Muscle layer of colon (tissue), 2 donors: ENCODE data around the gene ZCWPW1.
"Not testable (repeated sequence)": the region's sequence is repeated elsewhere in the genome, so short reads cannot be mapped to it uniquely, and the experiment has no call there.

ENCODE experiments used
- H3K27ac ChIP-seq: one replicate; pipeline ENCODE4 v1.7.0; 2013; ENCODE audit warnings: low read depth, mild to moderate bottlenecking, low read length, moderate library complexity
- H3K27me3 ChIP-seq, 2 donors: one replicate each; pipeline ENCODE4 v1.7.0; 2013; ENCODE audit warnings: low read length in 2 of 2, mild to moderate bottlenecking in 2 of 2; ENCODE audit not compliant: insufficient read depth in 2 of 2, control insufficient read depth in 1 of 2
- H3K36me3 ChIP-seq: one replicate; pipeline ENCODE4 v1.7.0; 2013; ENCODE audit warnings: mild to moderate bottlenecking, low read length; ENCODE audit not compliant: insufficient read depth
- H3K4me1 ChIP-seq: one replicate; pipeline ENCODE4 v1.7.0; 2013; ENCODE audit warnings: mild to moderate bottlenecking, low read length; ENCODE audit not compliant: insufficient read depth
- H3K4me3 ChIP-seq, 2 donors: one replicate each; pipeline ENCODE4 v1.7.0; 2013; ENCODE audit warnings: low read length in 2 of 2, low read depth in 1 of 2, mild to moderate bottlenecking in 1 of 2, moderate library complexity in 1 of 2
- H3K9ac ChIP-seq: one replicate; pipeline ENCODE4 v1.7.0; 2013; ENCODE audit warnings: low read length
- H3K9me3 ChIP-seq: one replicate; pipeline ENCODE4 v1.7.0; 2013; ENCODE audit warnings: mild to moderate bottlenecking, low read length
- donor health status: abdominal sarcoma.
- donor health status: Adenocarcinoma of cecum.

The ZCWPW1 gene

GRCh38 chr7:100449190-100449795 is 20.8 kb upstream of the ZCWPW1 start:
- Histone ChIP-seq H3K4me3 (no peak overlapping the region), H3K27me3 (no peaks in the 10 kb centered on the region), H3K9me3 (no peaks in the 10 kb centered on the region), H3K27ac (no peak overlapping the region), H3K36me3 (no peaks in the 10 kb centered on the region), H3K9ac (no peak overlapping the region), H3K4me1 (no peaks in the 10 kb centered on the region)

DNA sequence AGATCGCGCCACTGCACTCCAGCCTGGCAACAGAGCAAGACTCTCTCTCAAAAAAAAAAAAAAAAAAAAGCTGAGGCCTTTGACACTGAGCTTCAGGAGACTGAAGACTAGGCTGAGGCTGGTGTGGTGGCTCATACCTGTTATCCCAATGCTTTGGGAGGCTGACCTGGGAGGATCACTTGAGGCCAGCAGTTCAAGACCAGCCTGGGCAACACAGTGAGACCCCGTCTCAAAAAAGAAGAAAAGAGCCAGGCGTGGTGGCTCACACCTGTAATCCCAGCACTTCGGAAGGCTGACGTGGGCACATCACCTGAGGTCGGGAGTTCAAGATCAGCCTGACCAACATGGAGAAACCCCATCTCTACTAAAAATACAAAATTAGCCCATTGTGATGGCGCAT is 18.9 kb upstream of the ZCWPW1 start:
- not testable (repeated sequence) for H3K9me3 ChIP-seq, H3K4me3 ChIP-seq, H3K36me3 ChIP-seq, H3K27ac ChIP-seq, H3K27me3 ChIP-seq, H3K4me1 ChIP-seq, H3K9ac ChIP-seq

DNA sequence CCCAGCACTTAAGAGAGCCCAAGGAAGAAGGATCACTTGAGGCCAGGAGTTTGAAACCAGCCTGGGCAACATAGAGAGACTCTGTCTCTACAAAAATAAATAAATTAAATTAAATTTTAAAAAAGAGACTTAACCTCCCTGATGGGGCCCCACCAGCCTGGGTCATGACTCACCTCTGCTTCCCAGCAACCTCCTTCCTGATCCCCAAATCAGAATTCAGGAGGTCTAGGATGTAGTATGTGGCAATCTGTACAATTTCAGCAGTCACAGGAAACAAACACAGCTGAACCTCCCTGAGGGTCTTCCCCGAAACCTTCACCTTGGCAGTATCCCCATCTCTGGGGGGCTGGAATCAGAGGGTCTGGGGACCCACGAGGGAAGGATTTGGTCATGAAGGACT is 17.5 kb upstream of the ZCWPW1 start:
- H3K9me3 ChIP-seq = no peaks in the 10 kb centered on the region
- no peaks in the 10 kb centered on the region for H3K4me1 ChIP-seq
- H3K9ac ChIP-seq = no peak overlapping the region
- no peak overlapping the region for H3K4me3 ChIP-seq
- no peaks in the 10 kb centered on the region for H3K27me3 ChIP-seq
- H3K27ac ChIP-seq = no peak overlapping the region
- no peaks in the 10 kb centered on the region for H3K36me3 ChIP-seq

DNA sequence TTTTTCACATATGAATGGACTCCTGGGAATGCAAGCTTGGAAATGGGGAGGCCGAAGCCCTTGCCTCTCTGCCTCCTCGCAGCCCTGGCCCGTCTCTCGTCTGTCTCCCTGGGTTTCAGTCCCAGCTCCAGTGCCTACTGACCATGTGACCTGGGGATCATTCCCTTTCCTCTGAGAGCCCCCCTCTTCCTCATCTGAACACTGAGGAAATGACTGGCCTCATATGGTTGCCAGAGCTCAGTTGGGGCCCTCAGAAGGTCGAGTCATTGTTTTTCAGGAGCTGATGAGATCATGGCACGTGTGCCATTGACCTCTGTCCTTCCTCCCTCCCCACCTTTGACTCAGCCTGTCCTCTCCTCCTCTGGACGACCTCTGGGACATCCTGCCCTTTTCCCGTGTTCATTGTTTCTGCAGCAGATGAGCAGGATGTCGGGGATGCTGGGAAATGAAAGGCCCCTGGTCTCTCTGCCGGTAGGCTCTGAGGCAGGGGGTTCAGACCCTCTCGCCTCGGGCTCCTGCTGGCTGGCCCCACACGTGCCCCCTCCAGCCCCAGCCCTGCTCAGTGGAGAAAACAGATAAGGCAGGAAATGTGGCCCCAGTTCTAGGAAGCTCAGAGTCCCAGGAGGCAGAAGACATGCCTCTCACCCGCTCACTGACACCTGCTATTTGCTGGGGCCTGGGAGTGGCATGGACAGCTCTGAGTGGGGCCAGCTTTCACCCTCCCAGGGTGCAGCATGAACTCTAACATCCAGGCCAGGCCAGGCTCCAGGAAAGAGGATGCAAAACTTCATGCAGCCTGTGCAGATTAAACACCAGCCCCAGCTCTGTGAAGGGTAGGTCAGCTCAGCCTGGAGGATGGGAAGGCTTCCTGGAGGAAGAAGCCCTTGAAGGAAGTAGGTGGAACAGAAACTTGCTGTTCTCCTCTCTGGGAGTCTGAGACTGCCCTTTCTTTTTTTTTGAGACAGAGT is 16.1 kb upstream of the ZCWPW1 start:
- Histone ChIP-seq H3K4me3 (no peak overlapping the region), H3K27ac (no peak overlapping the region), H3K27me3 (no peaks in the 10 kb centered on the region), H3K4me1 (no peaks in the 10 kb centered on the region), H3K9me3 (no peaks in the 10 kb centered on the region), H3K9ac (no peak overlapping the region), H3K36me3 (no peaks in the 10 kb centered on the region)

DNA sequence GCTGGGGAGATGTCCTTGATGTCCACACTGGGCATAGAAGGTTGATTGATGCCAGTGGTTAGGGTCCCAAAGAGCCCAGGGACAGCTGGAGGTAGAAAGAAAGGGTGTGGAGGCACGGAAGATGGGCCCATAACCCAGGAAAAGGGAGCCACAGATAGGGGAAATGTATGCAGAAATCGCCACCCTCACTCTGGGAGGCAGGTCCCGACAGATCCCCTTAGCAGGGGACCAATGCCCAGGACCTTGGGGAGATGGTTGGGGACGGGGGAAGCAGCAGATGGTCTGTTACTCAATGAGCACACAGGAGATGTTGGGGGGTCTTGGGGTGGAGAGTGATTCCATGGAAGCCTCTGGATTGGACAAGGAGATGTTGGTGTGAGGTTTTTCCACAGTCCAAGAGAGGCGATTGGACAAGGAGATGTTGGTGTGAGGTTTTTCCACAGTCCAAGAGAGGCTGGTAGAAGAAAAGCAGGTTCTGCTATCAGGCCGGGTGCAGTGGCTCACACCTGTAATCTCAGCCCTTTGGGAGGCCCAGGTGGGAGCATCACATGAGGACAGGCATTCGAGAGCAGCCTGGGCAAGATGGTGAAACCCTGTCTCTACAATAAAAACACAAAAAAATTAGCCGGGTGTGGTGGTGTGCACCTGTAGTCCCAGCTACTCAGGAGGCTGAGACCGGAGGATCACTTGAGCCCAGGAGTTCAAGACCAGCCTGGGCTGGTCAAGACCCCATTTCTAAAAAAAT is 14.8 kb upstream of the ZCWPW1 start:
- Histone ChIP-seq H3K4me3 (no peak overlapping the region), H3K27ac (no peak overlapping the region), H3K36me3 (no peaks in the 10 kb centered on the region), H3K9ac (no peak overlapping the region), H3K9me3 (no peaks in the 10 kb centered on the region), H3K27me3 (no peaks in the 10 kb centered on the region), H3K4me1 (no peaks in the 10 kb centered on the region)

GRCh38 chr7:100441641-100442535 is 13.4 kb upstream of the ZCWPW1 start:
- no peak overlapping the region for H3K4me3 ChIP-seq
- H3K9ac ChIP-seq = no peak overlapping the region
- no peak overlapping the region for H3K27ac ChIP-seq
- H3K4me1 ChIP-seq = no peaks in the 10 kb centered on the region
- H3K36me3 ChIP-seq = no peaks in the 10 kb centered on the region
- H3K9me3 ChIP-seq = no peaks in the 10 kb centered on the region
- no peaks in the 10 kb centered on the region for H3K27me3 ChIP-seq

GRCh38 chr7:100439244-100439643 is 10.7 kb upstream of the ZCWPW1 start:
- not testable (repeated sequence) for H3K27me3 ChIP-seq, H3K9ac ChIP-seq, H3K27ac ChIP-seq, H3K9me3 ChIP-seq, H3K36me3 ChIP-seq, H3K4me3 ChIP-seq
- H3K4me1 ChIP-seq = peaks cover 11% of the 10 kb centered on the region

DNA sequence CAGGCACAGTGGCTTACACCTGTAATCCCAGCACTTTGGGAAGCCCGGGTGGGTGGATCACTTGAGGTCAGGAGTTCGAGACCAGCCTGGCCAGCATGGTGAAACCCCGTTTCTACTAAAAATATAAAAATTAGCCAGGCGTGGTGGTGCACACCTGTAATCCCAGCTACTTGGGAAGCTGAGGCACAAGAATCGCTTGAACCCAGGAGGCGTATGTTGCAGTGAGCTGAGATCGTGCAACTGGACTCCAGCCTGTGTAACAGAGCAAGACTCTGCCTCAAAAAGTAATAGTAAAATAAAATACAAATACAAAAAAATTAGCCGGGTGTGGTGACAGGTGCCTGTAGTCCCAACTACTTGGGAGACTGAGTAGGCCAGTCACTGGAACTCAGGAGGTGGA is 10.2 kb upstream of the ZCWPW1 start:
- H3K27me3 ChIP-seq, H3K27ac ChIP-seq, H3K4me3 ChIP-seq: not testable (repeated sequence)

DNA sequence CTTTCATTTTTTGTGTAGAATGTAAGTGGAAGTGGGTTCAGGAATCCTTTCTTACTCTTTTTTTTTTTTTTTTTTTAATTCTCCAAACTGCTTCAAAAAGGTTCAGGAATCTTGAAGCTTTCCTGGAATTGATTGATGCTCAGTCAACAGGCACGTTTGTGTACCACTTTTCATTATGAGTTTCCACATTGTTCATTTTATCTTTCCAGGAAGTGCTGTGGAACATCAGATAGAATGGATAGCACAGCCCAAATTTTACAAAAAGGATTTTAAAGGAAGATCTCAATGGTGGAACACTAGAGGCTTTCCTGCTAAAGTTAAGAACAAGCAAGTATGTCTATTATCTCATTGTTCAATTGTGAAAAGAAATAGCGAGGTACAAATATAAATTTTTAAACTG is 9.7 kb upstream of the ZCWPW1 start:
- Histone ChIP-seq H3K27me3 (no peaks in the 10 kb centered on the region), H3K9me3 (no peaks in the 10 kb centered on the region), H3K27ac (no peak overlapping the region)

More for the DNA sequence above, 10.2 kb upstream of the ZCWPW1 start:
- H3K9me3 ChIP-seq, H3K9ac ChIP-seq: not testable (repeated sequence)
- peaks cover 14% of the 10 kb centered on the region for H3K36me3 ChIP-seq
- peaks cover 11% of the 10 kb centered on the region for H3K4me1 ChIP-seq

GRCh38 chr7:100437150-100438100 is 8.9 kb upstream of the ZCWPW1 start:
- Histone ChIP-seq H3K4me3 (peak overlapping the region in 1 of 2 donors; percentile 84), H3K36me3 (peaks cover 26% of the 10 kb centered on the region), H3K4me1 (peaks cover 14% of the 10 kb centered on the region), H3K27me3 (no peaks in the 10 kb centered on the region), H3K9ac (no peak overlapping the region), H3K9me3 (no peaks in the 10 kb centered on the region), H3K27ac (peak overlapping the region; percentile 44)

More for the DNA sequence above, 9.7 kb upstream of the ZCWPW1 start:
- Histone ChIP-seq H3K9ac (no peak overlapping the region), H3K36me3 (peaks cover 19% of the 10 kb centered on the region), H3K4me3 (no peak overlapping the region), H3K4me1 (peaks cover 11% of the 10 kb centered on the region)
